Measurements from ENCODE around the gene MSH4. TPM values are rescaled to one million over a fixed set of nuclear protein-coding genes. Genes with fewer than 3 reads are reported as not detected.
"Not testable (repeated sequence)": the region's sequence is repeated elsewhere in the genome, so short reads cannot be mapped to it uniquely, and the experiment has no call there.

The MSH4 gene
- 0.17 TPM for polyA plus RNA-seq (2012; ENCODE audit: insufficient read depth, insufficient read length, low read depth)

DNA sequence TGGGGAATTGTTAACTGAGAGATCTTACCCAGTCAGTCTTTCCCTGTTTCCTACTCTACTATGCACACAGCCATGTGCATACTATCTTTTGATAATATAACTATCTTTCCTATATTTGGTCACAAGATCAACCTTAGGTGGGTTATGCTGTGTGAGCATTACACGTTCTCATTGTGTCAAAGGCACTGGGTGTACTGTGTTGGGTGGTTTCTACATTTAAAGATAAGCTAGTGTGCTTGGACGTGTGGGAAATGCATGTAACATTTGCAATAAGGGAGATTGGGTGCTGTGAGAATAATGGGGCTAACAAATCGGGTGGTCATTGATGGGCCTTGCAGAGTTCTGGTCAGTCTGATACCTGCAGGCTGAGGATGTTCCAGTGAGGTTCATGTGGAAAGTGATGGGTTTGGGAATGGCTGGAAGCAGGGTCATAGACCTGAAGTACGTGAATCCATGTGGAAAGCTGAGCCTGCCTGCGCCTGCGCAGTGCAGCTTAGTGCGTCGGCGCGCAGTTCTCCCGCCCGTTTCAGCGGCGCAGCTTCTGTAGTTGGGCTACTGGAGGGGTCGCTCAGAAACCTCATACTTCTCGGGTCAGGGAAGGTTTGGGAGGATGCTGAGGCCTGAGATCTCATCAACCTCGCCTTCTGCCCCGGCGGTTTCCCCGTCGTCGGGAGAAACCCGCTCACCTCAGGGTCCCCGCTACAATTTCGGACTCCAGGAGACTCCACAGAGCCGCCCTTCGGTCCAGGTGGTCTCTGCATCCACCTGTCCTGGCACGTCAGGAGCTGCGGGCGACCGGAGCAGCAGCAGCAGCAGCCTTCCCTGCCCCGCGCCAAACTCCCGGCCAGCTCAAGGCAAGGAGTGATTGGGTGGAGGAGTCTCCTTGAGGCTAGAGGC lies at the start of gene MSH4:
Gene MSH4, plus strand, starts transcription at position 507 of the 897 bp plus-strand sequence. Its CDS starts 104 bp downstream, at position 611.
- Histone ChIP-seq H3K27me3 (no peaks in the 10 kb centered on the region), H3K36me3 (peaks cover 42% of the 10 kb centered on the region), H3K9me3 (no peaks in the 10 kb centered on the region), H3K4me1 (no peaks in the 10 kb centered on the region), H3K4me3 (ENCODE audit: low read depth, low read length) (peak within 1 kb of the TSS; percentile 12; the same call in 1 of the 2 replicates)
- peak; percentile 57 for DNase-seq
- TF ChIP-seq, protein P1, sequence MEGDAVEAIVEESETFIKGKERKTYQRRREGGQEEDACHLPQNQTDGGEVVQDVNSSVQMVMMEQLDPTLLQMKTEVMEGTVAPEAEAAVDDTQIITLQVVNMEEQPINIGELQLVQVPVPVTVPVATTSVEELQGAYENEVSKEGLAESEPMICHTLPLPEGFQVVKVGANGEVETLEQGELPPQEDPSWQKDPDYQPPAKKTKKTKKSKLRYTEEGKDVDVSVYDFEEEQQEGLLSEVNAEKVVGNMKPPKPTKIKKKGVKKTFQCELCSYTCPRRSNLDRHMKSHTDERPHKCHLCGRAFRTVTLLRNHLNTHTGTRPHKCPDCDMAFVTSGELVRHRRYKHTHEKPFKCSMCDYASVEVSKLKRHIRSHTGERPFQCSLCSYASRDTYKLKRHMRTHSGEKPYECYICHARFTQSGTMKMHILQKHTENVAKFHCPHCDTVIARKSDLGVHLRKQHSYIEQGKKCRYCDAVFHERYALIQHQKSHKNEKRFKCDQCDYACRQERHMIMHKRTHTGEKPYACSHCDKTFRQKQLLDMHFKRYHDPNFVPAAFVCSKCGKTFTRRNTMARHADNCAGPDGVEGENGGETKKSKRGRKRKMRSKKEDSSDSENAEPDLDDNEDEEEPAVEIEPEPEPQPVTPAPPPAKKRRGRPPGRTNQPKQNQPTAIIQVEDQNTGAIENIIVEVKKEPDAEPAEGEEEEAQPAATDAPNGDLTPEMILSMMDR (IDR thresholded peaks at IDR 0.05; ENCODE audit: low read depth, low read length) = no peak

DNA sequence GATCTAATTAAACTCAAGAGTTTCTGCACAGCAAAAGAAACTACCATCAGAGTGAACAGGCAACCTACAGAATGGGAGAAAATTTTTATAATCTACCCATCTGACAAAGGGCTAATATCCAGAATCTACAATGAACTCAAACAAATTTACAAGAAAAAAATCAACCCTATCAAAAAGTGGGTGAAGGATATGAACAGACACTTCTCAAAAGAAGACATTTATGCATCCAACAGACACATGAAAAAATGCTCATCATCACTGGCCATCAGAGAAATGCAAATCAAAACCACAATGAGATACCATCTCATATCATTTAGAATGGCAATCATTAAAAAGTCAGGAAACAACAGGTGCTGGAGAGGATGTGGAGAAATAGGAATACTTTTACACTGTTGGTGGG lies 39.5 kb upstream of the MSH4 start:
- H3K4me3 ChIP-seq (ENCODE audit: low read depth, low read length); H3K27me3 ChIP-seq; DNase-seq; H3K9me3 ChIP-seq; H3K4me1 ChIP-seq; H3K36me3 ChIP-seq: not testable (repeated sequence)

DNA sequence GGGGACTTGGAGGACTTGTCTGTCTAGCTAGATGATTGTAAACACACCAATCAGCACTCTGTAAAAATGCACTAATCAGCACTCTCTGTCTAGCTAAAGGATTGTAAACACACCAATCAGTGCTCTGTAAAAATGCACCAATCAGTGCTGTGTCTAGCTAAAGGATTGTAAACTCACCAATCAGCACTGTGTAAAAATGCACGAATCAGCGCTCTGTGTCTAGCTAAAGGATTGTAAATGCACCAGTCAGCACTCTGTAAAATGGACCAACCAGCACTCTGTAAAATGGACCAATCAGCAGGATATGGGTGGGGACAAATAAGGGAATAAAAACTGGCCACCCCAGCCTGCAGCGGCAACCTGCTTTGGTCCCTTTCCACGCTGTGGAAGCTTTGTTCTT lies 38.1 kb upstream of the MSH4 start:
- not testable (repeated sequence) for H3K36me3 ChIP-seq; H3K27me3 ChIP-seq; DNase-seq; H3K9me3 ChIP-seq; H3K4me1 ChIP-seq; H3K4me3 ChIP-seq (ENCODE audit: low read depth, low read length)

DNA sequence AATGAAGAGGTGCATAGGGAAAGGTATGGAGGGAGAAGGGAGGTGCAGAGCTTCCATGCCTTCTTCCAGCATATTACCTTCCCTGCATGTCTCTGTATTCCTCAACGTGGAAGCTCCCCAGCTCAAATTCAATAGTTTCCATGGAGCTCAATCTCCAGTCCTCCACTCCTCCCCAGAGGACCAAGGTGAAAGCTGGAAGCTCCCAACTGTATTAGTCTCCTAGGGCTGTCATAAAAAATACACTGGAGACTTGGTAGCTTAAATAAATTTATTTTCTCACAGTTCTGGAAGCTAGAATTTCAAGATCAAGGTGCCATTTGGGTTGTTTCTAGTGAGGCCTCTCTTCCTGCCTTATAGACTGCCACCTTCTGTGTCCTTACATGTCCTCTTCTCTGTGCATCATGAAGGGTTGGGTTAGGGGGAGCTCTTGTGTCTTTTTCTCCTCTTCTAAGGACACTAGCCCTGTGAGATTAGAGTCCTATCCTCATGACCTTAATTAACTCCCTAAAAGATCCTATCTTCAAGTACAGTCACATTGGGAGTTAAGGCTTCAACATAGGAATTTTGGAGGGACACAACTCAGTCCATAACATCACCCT lies 32.5 kb upstream of the MSH4 start:
- TF ChIP-seq, protein P1 (IDR thresholded peaks at IDR 0.05; ENCODE audit: low read depth, low read length) = no peak
- no peaks in the 10 kb centered on the region for H3K9me3 ChIP-seq
- H3K27me3 ChIP-seq = no peaks in the 10 kb centered on the region
- H3K36me3 ChIP-seq = no peaks in the 10 kb centered on the region
- H3K4me1 ChIP-seq = no peaks in the 10 kb centered on the region
- DNase-seq = no peak
- H3K4me3 ChIP-seq (ENCODE audit: low read depth, low read length) = no peak overlapping the region

DNA sequence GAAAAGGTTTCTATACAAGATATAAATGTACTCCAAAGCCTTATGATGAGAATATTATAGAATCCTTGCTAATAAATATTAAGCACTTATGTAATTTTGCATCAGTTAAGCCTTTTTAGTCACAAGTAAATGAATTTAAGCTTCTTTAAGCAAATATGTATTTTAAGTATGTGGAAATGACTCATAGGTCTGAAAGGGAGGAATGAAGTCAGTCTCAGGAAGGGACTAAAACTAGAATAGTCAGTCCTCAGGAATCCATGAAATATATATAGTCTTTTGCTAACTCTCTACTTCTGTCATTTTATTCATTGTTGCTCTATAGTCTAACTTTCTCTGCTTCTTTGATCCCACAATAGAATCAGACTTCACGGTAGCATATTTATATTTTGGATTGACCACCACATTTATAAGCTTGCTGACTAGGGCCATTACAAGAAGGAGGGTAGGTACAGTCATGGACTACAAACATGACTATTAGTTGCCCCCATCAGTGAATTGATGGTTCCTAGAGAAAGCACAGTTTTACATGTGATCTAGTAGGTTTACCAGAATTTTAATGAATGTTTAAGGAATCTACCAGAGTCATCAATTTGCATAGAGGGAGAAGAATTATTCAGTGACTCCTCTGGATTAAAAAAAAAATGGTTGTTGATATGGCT lies 30.9 kb upstream of the MSH4 start:
- DNase-seq = no peak
- H3K27me3 ChIP-seq = no peaks in the 10 kb centered on the region
- TF ChIP-seq, protein P1 (IDR thresholded peaks at IDR 0.05; ENCODE audit: low read depth, low read length) = no peak
- H3K4me3 ChIP-seq (ENCODE audit: low read depth, low read length) = no peak overlapping the region
- no peaks in the 10 kb centered on the region for H3K36me3 ChIP-seq
- no peaks in the 10 kb centered on the region for H3K4me1 ChIP-seq
- H3K9me3 ChIP-seq = no peaks in the 10 kb centered on the region

DNA sequence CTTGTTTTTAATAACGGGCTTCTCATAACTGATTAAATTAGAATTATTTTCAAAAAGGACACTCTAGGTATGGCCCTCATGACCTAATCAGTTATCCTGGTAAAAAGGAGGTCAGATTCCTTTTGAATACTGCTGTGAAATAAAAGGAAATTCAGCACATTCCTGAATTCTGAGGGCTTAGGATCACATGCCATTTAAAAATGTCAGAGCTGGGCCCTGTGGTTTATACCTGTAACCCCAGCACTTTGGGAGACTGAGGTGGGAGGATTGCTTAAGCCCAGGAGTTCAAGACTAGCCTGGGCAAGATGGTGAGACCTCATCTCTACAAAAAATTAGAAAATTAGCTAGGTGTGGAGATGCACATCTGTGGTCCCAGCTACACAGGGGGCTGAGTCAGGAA lies 28.7 kb upstream of the MSH4 start:
- no peaks in the 10 kb centered on the region for H3K4me1 ChIP-seq
- H3K4me3 ChIP-seq (ENCODE audit: low read depth, low read length) = no peak overlapping the region
- H3K36me3 ChIP-seq = no peaks in the 10 kb centered on the region
- H3K27me3 ChIP-seq = no peaks in the 10 kb centered on the region
- DNase-seq = no peak
- TF ChIP-seq, protein P1 (IDR thresholded peaks at IDR 0.05; ENCODE audit: low read depth, low read length) = no peak
- no peaks in the 10 kb centered on the region for H3K9me3 ChIP-seq

All from BE2C (cell line).